C1 segment of cervical spinal cord (tissue), 14 donors: ENCODE measurements around the gene RNF114.

ENCODE experiments used
- DNase-seq, 14 donors: peaks; one replicate each; lab custom pipeline; 2025; lab: John Stamatoyannopoulos, UW

RNF114 gene

DNA sequence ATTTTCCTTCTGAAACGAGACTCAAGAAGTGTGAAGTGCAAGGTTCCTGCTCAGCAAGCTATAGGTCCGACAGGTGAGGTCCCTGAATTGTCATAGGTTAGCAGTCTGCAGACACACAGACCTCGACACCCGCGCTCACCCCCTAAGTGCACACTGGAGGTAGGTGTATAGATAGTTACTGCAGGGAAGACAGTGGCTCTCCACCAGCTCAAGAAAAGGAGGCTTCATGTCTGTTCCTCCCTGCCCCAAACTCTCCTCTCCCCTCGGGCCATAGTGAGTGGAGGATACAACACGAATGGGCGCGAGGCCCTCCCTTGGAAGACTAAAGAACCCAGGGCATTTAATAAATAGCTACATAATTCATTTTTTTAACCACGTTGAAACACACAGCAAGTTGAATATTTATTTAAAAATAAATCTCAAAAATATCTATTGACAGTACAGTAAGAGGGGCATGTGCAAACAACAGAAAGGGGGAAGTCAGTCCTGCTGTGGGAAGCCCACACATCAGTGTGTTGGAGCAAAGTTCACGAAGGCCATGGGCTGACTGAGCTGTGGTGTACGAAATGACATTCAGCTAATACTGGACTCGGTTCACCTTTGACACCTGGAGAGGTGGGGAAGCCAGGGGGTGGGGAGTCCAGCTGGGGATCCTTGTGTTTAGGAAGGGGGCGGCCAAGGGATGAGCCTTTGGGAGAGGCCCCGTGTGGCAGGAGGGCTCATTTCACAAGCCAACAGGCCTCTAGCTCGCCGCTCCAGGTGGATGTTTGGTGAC lies 31.6 kb upstream of the RNF114 start:
- DNase-seq = no peak

GRCh38 chr20:49905415-49906091 lies 30.6 kb upstream of the RNF114 start:
- DNase-seq = no peak

DNA sequence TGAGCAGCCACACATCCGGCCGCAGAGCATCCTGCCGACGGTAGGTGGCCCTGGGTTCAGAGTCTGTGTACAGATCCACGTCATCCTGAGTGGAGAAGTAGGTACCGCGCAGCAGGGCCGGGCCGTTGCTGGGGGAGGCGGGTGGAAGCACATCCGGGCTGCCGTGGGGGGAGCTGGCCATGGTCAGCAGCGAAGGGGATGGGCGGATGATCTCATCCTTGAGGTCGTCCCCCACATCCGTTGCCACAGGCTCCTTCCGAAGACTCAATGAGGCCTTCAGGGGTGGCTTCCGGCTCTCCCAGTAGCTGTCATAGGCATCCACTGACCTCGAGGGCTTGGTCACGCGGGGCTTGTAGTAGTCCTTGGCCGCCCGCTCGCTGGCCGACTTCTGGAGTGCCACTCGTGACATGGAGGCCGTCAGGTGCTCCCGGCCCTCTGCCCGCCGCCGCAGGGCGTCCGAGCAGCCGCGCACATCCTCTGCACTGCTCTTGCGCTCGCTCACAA lies 30.0 kb upstream of the RNF114 start:
- DNase-seq = no peak

- no peak for DNase-seq
Observed at GRCh38 chr20:49906615-49907154, 29.5 kb upstream of the RNF114 start.

GRCh38 chr20:49907405-49908257 lies 28.6 kb upstream of the RNF114 start:
- DNase-seq = no peak

- no peak for DNase-seq
Observed at GRCh38 chr20:49908258-49908565, 28.0 kb upstream of the RNF114 start.

DNA sequence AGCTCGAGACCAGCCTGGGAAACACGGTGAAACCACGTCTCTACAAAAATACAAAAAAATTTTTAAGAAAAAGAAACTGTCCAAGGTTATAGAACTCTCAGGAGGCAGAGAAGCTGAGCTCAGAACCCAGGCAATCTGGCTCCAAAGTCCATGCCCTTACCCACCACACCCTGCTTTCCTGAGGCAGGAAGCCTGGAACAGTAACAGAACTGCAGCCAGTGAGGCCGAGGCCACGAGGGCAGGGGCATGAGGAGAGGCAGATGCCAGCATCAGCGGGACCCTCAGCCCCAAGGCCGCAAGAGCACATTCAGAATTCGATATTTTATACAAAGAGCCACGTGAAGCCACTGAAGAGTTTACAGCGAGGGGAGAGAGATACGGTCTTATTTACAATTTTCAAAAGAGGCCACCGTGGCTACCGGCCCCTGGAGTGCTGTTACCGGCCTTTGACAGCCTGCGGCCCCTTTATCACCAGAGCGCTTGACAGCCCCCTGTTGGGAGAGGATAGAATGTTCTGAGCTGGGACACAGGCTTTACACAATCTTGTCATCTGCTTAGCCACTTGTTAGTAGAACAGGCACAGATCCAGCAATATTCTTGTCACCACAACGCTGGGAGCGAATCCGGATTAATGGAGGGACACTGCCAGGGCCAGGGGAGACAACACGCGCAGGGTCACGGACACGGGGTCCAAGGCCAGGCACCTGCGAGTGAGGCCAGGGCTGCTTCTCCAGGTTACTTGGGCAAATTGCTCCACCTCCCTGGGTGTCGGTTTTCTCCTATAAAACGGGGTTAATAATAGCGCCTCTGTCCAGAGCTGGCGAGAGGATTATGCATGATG lies 26.5 kb upstream of the RNF114 start:
- peak in 9 of 14 donors; percentile 19 to 81 (median 54) for DNase-seq

DNA sequence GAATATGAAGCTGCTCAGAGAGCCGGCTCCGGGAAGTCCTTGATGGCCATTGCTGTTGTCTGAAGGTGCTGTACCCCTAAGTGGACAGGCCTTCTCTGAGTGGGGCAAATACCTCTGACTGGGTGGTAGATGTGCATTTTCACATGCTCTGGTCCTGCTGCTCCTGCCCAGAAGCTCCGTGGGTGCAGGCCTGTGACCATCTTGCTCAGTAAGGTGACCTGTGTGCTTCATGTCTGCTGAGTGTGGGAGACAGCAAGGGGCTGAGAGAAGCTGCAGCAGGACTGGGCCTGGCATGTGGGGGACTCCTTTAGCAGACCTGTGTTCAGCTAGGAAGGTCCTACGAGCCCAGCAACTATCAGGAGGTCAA lies 25.9 kb upstream of the RNF114 start:
- peak in 1 of 14 donors; percentile 70 for DNase-seq

DNA sequence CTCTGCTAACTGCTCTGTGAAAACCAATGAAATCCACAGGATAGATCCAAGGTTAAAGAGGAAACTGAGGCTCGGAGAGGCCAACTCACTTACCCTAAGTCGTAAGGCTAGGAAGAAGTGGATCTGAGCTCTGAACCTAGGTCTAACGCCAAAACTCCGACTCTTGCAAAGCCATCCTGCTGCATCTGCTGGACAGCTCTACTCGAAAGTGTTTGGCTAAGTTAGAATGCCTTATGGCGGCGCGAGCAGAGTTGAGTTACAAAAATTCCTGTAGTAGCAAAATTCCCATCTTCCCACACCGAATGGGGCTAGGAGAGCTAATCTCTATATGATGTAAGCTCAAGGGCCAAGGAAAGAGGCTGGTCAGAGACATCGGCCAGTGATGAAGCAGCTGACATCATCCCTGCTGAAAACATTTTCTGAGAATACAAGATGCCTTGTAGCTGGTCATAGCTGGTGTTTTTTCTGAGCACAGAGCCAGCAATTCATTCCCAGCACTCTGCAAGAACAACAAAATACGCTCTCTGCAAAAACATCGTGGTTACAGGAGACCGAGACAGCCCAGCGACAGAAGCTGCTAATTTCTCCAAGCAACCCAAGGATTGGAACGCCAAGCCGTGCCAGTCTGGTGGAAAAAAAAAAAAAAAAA lies 22.7 kb upstream of the RNF114 start:
- DNase-seq = peak in 10 of 14 donors; percentile 21 to 70 (median 44)

DNA sequence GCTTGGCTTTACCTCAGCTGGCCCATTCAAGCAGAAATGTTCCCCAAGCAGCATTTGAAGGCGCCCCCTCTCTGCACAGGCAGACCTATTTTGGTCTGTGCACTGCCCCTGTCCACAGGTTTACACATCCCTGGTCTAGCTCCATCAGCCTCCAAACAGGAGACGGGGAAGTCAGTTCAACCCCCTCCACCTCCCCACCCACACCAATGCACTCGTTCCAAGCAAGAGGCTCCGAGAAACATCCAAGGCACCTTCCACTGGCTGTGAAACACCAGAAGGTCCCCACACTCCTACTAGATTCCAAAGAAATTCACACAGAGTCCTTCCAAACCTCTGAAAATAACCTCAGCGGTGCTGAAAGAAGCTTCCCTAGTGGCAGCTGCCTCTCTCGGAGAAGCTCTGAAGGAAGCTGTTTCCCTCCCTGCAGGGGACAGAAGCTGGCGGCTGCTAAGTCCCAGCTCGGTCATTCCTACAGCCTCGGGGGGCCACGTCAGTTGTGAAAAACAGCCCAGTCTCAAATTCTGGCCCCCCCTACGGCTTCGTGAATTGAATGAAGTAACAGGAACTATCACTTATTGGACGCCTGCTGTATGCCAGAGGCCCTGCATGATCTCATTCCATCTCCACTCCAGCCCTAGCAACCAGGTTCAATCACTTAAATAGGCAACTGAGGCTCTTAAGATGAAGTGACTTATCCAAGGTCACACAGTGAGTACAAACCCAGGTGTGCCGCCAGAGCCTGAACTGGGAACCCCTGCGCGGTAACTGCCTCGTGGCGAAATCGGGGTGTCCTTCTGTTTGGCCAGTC lies 21.7 kb upstream of the RNF114 start:
- peak in 4 of 14 donors; percentile 15 to 57 (median 49) for DNase-seq

- peak in 1 of 14 donors; percentile 37 for DNase-seq
Observed at GRCh38 chr20:49915118-49915379, 21.1 kb upstream of the RNF114 start.

- peak; percentile 74 to 100 (median 95) for DNase-seq
Observed at GRCh38 chr20:49915380-49916145, 20.6 kb upstream of the RNF114 start, which contains the start of gene SPATA2. TSS of gene SPATA2 (minus strand) at chr20:49915529. CDS start at chr20:49908490, 7,039 bp downstream.

- DNase-seq = no peak
Observed at GRCh38 chr20:49916146-49917002, 19.8 kb upstream of the RNF114 start.

DNA sequence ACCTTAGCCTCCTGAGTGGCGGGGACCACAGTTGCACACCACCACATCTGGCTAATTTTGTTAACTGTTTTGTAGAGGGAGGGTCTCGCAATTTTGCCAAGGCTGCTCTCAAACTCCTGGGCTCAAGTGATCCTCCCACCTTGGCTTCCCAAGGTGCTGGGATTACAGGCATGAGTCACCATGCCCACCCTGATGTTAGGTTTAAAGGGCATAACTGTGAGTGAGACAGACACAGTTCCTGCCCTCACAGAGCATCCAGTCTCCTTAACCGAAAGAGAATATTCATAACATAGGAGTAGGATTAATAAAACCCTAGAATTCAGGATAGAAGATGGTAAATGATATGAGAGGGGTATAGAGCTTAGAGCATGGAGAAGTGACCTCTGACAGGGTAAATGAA lies 17.8 kb upstream of the RNF114 start:
- no peak for DNase-seq

DNA sequence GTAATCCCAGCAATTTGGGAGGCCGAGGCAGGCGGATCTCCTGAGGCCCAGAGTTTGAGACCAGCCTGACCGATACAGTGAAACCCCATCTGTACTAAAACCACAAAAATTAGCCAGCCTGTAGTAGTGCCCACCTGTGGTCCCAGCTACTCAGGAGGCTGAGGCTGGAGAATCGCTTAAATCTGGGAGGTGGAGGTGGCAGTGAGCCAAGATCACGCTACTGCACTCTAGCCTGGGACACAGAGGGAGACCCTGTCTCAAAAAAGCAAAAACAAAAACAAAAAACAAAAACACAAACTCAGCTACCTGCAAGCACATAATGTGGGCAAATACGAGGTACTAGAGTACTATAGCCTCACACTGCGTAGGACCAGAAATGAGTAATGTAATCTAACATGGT lies 17.2 kb upstream of the RNF114 start:
- no peak for DNase-seq

- no peak for DNase-seq
Observed at GRCh38 chr20:49919461-49919860, 16.7 kb upstream of the RNF114 start.

- no peak for DNase-seq
Observed at GRCh38 chr20:49924247-49924646, 11.9 kb upstream of the RNF114 start.

DNA sequence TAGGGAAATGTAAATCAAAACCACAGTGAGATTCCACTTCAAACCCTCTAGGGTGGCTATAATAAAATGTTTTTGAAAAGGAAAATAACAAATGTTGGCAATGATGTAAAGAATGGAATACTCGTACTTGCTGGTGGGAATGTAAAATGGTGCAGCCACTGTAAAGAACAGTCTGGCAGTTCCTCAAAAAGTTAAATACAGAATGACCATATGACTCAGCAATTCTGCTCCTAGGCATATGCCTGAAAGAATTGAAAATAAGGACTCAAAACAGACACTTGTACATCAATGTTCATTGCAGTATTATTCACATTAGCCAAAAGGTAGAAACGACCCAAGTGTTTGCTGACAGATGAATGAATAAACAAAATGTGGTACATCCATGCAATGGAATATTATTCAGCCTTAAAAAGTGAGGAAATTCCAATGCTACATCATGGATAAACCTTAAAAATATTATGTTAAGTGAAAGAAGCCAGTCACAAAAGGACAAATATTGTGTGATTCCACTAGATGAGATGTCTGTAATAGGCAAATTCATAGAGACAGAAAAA lies 10.2 kb upstream of the RNF114 start:
- no peak for DNase-seq
